ENCODE results near the gene EP400. TPM values are rescaled to one million over a fixed set of nuclear protein-coding genes. Genes with fewer than 3 reads are reported as not detected.

Gene EP400
- total and polyA plus RNA-seq, 2 of the 13 experiments (the other 11 are each of a cell fraction or from before 2014, with no cell fraction given) = 4.9 to 5.0 TPM

GRCh38 chr12:131914179-131914702 is 35.5 kb upstream of the EP400 start (continued):
- TF ChIP-seq MTA3 (CRISPR knock-in tag; IDR thresholded peaks at IDR 0.05) = no peak

DNA sequence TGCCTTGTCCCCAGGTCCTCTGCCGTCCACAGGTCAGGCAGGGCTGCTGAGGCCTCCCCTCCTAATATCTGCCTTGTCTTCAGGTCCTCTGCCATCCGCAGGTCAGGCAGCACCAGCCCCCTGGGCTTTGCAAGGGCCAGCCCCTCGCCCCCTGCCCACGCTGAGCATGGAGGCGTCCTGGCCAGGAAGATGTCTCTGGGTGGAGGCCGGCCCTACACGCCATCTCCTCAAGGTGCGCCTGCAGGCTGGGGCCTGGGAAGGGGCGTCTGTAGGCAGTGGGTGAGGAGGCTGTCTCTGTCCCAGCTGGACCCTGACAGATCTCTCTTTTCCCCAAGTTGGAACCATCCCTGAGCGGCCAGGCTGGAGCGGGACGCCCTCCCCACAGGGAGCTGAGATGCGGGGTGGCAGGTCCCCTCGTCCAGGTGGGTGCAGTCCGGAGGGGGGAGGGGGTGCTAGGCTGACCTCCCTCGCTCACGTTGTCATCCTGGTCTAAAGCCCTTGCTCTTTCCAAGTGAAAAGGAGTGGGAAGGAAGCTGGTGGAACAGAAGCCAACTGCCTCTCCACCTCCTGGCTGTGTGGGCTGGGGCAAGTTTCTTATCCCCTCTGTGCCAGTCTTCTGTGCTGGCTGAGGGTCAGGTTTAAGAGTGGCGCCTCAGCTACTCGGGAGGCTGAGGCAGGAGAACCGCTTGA is 34.6 kb upstream of the EP400 start:
- peaks cover 24 to 47% of the 10 kb centered on the region in 2 experiments; a peak in 4 of 5 replicates for H3K36me3 ChIP-seq (replicated peaks in 1 of 2; ENCODE audit: control insufficient read depth in 1 of 2, insufficient read depth in 2 of 2, low read length in 2 of 2)

More for the DNA sequence above, 34.6 kb upstream of the EP400 start:
- H3K4me3 ChIP-seq (replicated peaks in 1 of 3; ENCODE audit: insufficient read depth in 1 of 3, low read depth in 2 of 3, low read length in 3 of 3) = no peak overlapping the region
- FAIRE-seq = no peak
- no TSS peak for BruUV-seq (replicated peaks)
- no peaks in the 10 kb centered on the region for H3K79me2 ChIP-seq (ENCODE audit: insufficient read depth, low read length)
- H3K4me1 ChIP-seq (ENCODE audit: insufficient read depth, low read length) = peaks cover 11% of the 10 kb centered on the region; the same call in 1 of the 2 replicates
- no peak overlapping the region for H3K27ac ChIP-seq (ENCODE audit: extremely low read length, insufficient read depth, low read length)
- 98% methylated on average over 10 of the region's 20 CpGs for WGBS (ENCODE audit: low lambda C conversion rate)
- no peak for ATAC-seq
- ChIA-PET CTCF (ENCODE audit: low intra/inter-chr PET ratio, low total read pairs) (no interaction called here), POLR2A (no interaction called here)
- H3K27me3 ChIP-seq (ENCODE audit: control insufficient read depth in 1 of 2, insufficient read depth in 2 of 2, low read length in 2 of 2) = no peaks in the 10 kb centered on the region
- H2AFZ ChIP-seq (ENCODE audit: low read length) = no peak overlapping the region
- H4K20me1 ChIP-seq (ENCODE audit: insufficient read depth, low read length) = 0 out of 2 replicates have a peak, but pooled peaks cover 4% of the 10 kb centered on the region
- intact Hi-C loops (cut with micrococcal nuclease; ENCODE audit: unreplicated experiment) = loop anchor here (5.0 kb wide), 1 partner anchor 63 kb away; no protein-coding TSS in a partner anchor
- TF ChIP-seq HMG20B (CRISPR knock-in tag; conservative IDR thresholded peaks at IDR 0.05) (no peak), ELK4 (CRISPR knock-in tag; IDR thresholded peaks at IDR 0.05; ENCODE audit: borderline replicate concordance) (no peak), PHF21A (CRISPR knock-in tag; IDR thresholded peaks at IDR 0.05) (no peak), KLF16 (CRISPR knock-in tag; IDR thresholded peaks at IDR 0.05) (no peak), ZNF687 (CRISPR knock-in tag; IDR thresholded peaks at IDR 0.05) (no peak), ZNF543 (CRISPR knock-in tag; IDR thresholded peaks at IDR 0.05) (no peak), PLSCR1 (CRISPR knock-in tag; IDR thresholded peaks at IDR 0.05; ENCODE audit: borderline replicate concordance) (no peak), AHR (CRISPR knock-in tag; IDR thresholded peaks at IDR 0.05) (no peak)
- TF ChIP-seq, protein P1, sequence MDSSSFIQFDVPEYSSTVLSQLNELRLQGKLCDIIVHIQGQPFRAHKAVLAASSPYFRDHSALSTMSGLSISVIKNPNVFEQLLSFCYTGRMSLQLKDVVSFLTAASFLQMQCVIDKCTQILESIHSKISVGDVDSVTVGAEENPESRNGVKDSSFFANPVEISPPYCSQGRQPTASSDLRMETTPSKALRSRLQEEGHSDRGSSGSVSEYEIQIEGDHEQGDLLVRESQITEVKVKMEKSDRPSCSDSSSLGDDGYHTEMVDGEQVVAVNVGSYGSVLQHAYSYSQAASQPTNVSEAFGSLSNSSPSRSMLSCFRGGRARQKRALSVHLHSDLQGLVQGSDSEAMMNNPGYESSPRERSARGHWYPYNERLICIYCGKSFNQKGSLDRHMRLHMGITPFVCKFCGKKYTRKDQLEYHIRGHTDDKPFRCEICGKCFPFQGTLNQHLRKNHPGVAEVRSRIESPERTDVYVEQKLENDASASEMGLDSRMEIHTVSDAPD (CRISPR knock-in tag; IDR thresholded peaks at IDR 0.05) = no peak
- no peak for DNase-seq (ENCODE audit: low spot score)
- no peaks in the 10 kb centered on the region for H3K9me3 ChIP-seq (ENCODE audit: low read length)
- H3K4me2 ChIP-seq (ENCODE audit: low read depth, low read length) = no peak overlapping the region
- in situ Hi-C loops (cut with HindIII; ENCODE audit: extremely low pct_ligation_motif_present, low pct_unique_long_range_greater_than_20kb) = no loop called here
- no peak overlapping the region for H3K9ac ChIP-seq (ENCODE audit: insufficient read depth, low read depth, low read length)
